Hippocampal formation (tissue), 2 donors: Measurements from ENCODE around the gene BEAN1.

Experiments used
- DNase-seq, 2 donors: peaks; one replicate each; lab custom pipeline; 2025; lab: John Stamatoyannopoulos, UW

The BEAN1 gene

DNA sequence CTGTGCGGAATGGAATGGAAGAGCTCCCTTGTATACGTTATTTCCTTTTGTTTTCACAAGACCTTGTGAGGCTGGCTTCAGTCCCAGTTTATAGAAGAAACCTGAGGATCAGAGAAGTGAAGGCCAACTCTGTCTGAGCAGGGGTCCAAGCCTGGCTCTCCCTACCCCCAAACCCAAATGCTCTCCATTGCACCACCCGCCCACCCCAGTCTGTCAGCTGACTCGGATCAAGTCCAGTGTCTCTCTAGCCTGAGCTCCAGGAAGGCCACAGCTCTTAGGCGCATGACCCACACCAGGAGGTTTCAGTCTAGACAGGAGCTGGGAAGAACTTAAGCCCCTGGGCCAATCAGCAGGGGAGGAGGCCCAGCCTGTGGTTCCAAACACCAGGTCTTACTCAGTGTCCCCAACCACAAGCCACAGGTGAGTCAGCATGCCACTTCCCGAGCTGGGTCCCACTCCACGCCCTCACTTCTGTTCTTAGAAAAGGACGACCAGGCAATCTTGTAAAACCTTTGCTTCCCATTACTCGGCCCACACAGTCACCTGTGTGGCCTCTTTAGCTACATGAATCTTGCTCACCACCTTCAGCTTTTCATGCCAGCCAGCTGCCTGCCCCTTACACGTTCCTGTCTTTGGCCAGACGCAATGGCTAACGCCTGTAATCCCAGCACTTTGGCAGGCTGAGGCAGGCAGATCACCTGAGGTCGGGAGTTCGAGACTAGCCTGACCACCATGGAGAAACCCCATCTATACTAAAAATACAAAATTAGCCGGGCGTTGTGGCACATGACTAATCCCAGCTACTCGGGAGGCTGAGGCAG lies 95.1 kb downstream of the BEAN1 start:
- peak in 1 of 2 donors; percentile 28 for DNase-seq

DNA sequence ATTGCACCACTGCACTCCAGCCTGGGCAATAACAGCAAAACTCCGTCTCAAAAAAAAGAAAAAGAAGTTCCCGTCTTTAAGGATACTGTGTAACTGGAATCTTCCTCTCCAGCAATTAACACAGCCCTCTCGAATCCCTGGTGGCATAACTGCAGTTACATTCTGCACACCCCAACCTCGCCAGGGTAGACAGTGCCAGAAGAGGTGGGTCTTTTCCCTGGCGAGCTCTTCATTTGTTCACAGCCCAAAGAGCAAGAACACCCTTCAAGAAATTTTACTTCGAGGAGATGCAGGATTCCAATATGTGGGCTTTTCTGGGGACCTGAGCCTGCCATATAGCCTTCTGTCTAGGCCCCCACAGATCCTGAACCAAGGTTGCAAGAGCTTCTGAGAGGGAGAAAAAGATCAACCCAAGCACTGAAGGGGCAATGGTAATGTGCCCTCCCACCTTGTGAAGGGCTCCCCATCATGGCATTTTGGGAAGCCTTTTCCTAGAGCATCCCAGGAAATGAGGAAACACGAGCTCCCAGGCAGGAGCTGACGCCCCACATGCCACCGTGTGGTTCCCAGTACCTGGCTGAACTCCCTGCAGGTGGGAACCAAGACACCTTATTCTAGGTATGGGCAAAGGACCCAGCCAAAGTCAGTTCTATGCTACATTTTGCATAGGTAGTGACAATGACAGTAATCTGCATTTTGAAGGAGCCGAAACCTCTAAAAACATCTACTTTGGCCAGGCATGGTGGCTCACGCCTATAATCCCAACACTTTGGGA lies 95.9 kb downstream of the BEAN1 start:
- DNase-seq: no peak

DNA sequence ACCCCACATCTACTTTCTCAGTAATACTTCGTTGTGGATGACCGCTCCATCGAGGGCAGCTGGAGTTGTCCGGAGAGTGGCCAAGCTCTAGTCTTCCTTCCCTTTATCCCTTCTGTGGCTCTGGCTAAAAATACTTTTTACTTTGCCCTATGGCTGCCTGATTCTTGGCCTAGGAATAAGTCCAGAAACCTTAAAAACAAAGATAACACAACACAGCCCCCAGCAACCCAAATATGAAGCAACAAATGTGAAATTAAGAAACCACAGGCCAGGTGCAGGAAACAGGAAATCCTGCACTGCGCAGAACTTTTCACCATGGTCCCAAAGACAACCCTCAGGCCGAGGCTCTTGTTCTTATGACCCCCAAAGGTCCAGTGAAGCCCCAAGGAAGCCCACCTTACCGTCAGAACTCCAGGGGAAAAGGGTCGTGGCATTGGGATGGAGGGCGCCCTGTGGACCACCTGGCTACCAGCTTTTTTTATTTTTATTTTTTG lies 96.8 kb downstream of the BEAN1 start:
- DNase-seq: no peak

DNA sequence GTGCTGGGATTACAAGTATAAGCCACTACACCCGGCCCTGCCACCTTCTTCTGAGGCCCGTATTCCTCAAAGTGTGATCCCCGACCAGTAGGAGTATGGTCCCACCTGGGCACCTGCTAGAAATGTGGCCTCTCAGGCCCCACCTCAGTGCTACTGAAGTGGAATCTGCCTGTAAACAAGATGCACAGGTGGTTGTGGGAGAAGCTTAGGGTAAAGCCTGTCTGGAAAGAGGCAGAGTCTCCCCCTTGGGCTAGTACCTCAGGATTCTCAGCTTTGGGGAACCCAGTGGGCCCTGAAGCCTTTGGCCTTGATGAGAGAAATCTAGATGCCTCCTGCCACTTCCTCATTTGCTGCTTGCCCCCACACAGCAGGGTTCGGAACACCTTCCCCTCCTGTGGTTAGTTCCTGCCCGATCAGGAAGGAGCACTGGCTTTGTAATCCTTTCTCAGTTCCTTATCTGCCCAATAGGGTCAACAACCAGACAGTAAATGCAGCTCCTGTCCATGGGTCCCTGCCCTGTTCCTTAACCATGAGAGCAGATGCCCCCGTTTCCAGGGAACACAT lies 97.6 kb downstream of the BEAN1 start:
- DNase-seq: peak in 1 of 2 donors; percentile 30

DNA sequence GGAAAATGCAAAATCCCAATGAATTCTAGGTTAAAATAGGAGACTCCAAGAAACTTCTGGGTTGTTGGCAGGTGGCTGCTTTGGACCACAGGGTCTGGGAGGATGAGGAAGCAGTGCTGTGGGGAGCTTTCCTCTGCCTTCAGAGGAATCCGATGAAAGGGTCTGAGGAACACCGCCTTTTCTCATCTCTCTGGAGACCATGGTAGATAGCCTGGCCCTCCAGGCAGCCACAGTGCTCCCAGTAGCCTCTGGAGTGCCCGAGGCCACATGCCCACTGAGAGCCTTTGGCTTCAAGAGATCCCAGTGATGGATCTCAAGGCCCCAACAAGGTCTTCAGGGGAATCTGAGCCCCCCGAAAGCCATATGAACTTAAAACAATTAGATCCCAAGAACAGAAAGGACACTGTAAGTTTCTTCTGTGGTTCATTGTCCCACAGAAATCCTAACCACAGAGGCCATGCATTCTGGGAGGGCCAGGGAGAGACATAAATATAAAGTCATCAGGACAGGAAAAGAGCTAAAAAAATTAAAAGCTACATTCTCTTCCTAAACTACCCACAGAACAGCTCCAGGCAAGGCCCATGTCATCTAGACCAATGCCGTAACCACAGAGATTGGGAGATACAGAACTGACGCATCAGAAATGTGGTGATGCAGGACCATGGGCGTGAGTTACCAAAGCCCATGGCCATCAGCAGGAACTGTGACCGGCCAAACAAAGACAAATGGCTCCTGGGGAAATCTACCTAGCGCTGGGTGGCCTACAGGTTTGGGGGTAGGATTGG lies 98.5 kb downstream of the BEAN1 start:
- DNase-seq: no peak

DNA sequence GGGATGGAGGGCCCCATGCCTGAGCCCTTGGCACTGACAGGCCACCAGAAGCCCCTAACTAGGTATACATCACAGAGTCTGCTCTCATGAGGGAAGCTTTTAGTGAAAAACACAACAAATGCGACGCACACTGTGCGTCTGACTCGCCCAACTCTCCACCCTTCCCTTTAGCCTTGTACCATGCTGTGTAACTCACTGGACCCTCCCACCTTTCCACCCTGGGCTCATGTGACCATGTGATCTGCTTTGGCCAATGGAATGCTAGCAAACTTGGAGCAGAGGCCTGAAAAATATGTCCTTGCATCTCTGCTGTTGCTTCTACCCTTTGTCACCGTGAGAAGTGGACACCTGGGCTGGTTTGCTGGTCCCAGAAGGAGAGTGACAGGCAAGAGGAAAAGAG lies 101.2 kb downstream of the BEAN1 start:
- no peak for DNase-seq

DNA sequence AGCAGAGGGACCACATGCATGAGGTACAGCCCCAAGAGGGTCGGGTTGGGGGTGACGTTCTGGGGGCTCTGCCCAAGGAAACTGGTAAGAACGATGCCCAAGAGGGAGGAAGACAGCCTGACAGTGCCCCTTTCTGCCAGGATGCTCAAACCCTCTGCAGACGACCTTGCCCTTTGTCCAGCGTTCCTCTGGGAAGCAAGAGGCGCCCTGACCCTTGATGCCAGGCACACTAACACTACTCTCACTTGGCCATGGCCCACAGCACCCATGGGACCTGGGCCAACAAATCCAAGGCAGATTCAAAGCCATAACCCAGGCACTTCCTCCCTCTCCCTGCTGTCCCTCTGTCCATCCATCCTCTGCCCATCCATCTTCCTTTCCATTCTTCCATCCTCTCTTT lies 102.4 kb downstream of the BEAN1 start:
- no peak for DNase-seq
